ENCODE results near the gene RFX2. TPM values are rescaled to one million over a fixed set of nuclear protein-coding genes. Genes with fewer than 3 reads are reported as not detected.

The RFX2 gene
- total RNA-seq, 1 experiment from 2014 or later, result 3.7 TPM

DNA sequence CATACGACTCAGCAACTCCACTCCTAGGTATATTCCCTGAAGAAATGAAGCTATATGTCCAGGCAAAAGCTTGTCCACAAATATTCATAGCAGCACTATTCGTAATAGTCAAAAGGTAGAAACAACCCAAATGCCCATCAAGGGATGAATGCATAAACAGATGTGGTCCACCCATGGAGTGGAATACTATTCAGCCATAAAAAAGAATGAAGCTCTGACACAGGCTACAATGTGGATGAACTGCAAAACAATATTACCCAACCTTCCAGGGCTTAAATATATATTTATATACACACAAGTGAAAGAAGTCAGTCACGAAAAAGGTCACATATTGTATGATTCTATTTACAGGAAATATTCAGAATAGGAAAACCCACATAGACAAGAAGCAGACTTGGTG is 19.7 kb downstream of the RFX2 start:
- Mint-ChIP-seq H3K4me1 (peaks cover 28 to 32% of the 10 kb centered on the region in 2 experiments), H3K27me3 (ENCODE audit: low read depth) (peaks cover 67% of the 10 kb centered on the region), H3K36me3 (ENCODE audit: insufficient read depth in 1 of 3, low read depth in 3 of 3) (no peaks in the 10 kb centered on the region), H3K4me3 (no peak overlapping the region), H3K9me3 (no peaks in the 10 kb centered on the region), H3K27ac (no peak overlapping the region)
- Histone ChIP-seq H3K18ac (ENCODE audit: insufficient read length, low read depth, low read length) (no peak overlapping the region), H2BK15ac (ENCODE audit: low read depth, low read length) (no peak overlapping the region), H2AFZ (ENCODE audit: low read length) (no peak overlapping the region), H3K27me3 (ENCODE audit: insufficient read depth, low read length) (no peaks in the 10 kb centered on the region; the same call in 1 of the 2 replicates), H3K14ac (ENCODE audit: insufficient read depth, low read length) (no peak overlapping the region), H3K79me2 (ENCODE audit: insufficient read depth, low read length) (no peaks in the 10 kb centered on the region), H3K9me3 (ENCODE audit: control insufficient read depth, low read depth, low read length) (no peaks in the 10 kb centered on the region), H3K23ac (ENCODE audit: insufficient read length, low read depth, low read length) (no peak overlapping the region), H3K79me1 (ENCODE audit: insufficient read depth, low read depth, low read length, poor library complexity, severe bottlenecking) (no peaks in the 10 kb centered on the region), H4K5ac (ENCODE audit: insufficient read length, low read depth, low read length) (no peak overlapping the region), H4K8ac (replicated peaks; ENCODE audit: insufficient read length, low read depth, low read length) (no peak overlapping the region), H3K23me2 (ENCODE audit: insufficient read length, low read depth, low read length, poor library complexity, severe bottlenecking) (no peaks in the 10 kb centered on the region), H2BK5ac (ENCODE audit: insufficient read length, low read length) (no peak overlapping the region), H3K56ac (ENCODE audit: insufficient read length, low read depth, low read length) (no peak overlapping the region), H3K4me1 (ENCODE audit: insufficient read depth, low read length) (no peaks in the 10 kb centered on the region; the same call in 1 of the 2 replicates), H3T11ph (ENCODE audit: low read length) (no peak overlapping the region), H3K4me2 (ENCODE audit: insufficient read depth, insufficient read length, low read length) (no peak overlapping the region), H2BK20ac (ENCODE audit: low read depth, low read length, poor library complexity, severe bottlenecking) (no peak overlapping the region), H4K20me1 (ENCODE audit: control insufficient read depth, insufficient read depth, insufficient read length) (no peaks in the 10 kb centered on the region), H2BK120ac (ENCODE audit: low read depth, low read length, poor library complexity, severe bottlenecking) (no peak overlapping the region), H2AK5ac (ENCODE audit: insufficient read length, low read length) (no peak overlapping the region), H2BK12ac (ENCODE audit: insufficient read length, low read depth, low read length) (no peak overlapping the region), H3K27ac (ENCODE audit: insufficient read length, low read depth, low read length) (no peak overlapping the region), H4K91ac (ENCODE audit: insufficient read length, low read depth, low read length) (no peak overlapping the region), H3K9ac (ENCODE audit: extremely low read depth, insufficient read length, low read length) (no peak overlapping the region), H3K4ac (ENCODE audit: low read depth, low read length) (no peak overlapping the region)
- no peak for DNase-seq
- WGBS (ENCODE audit: extremely low coverage, insufficient read length, low lambda C conversion rate), result no CpG with 5 or more reads among the region's 3 CpGs
- TF ChIP-seq, protein P1, sequence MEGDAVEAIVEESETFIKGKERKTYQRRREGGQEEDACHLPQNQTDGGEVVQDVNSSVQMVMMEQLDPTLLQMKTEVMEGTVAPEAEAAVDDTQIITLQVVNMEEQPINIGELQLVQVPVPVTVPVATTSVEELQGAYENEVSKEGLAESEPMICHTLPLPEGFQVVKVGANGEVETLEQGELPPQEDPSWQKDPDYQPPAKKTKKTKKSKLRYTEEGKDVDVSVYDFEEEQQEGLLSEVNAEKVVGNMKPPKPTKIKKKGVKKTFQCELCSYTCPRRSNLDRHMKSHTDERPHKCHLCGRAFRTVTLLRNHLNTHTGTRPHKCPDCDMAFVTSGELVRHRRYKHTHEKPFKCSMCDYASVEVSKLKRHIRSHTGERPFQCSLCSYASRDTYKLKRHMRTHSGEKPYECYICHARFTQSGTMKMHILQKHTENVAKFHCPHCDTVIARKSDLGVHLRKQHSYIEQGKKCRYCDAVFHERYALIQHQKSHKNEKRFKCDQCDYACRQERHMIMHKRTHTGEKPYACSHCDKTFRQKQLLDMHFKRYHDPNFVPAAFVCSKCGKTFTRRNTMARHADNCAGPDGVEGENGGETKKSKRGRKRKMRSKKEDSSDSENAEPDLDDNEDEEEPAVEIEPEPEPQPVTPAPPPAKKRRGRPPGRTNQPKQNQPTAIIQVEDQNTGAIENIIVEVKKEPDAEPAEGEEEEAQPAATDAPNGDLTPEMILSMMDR (conservative IDR thresholded peaks at IDR 0.05), result no peak
